Measurements from ENCODE around the gene RNF224.

DNA sequence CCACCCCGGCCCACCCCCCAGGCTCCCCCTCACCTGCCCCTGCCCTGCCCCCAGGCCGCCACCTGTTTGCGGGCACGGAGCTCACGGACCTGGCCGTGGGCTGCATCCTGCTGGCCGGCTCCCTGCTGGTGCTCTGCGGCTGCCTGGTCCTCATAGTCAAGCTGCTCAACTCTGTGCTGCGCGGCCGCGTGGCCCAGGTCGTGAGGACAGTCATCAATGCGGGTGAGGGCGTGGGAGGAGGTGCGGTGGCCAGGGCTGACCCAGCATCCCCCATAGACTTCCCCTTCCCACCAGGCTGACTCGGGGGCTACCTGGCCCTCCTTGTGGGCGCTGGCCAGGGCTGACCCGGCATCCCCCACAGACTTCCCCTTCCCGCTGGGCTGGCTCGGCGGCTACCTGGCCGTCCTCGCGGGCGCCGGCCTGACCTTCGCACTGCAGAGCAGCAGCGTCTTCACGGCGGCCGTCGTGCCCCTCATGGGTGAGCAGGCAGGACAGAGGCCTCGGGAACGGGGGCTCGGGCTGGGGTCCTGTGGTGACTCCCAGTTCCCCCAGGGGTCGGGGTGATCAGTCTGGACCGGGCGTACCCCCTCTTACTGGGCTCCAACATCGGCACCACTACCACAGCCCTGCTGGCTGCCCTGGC lies 6.9 kb downstream of the RNF224 start:
- no peak for TF ChIP-seq YY1 (IDR thresholded peaks at IDR 0.05; ENCODE audit: insufficient read depth, insufficient read length)
- no peak for TF ChIP-seq SUZ12 (IDR thresholded peaks at IDR 0.05; ENCODE audit: extremely low read depth, insufficient read depth, insufficient read length)
- no peak for TF ChIP-seq ZNF274 (IDR thresholded peaks at IDR 0.05; ENCODE audit: low read depth, low read length)

Measured in NT2/D1 (cell line).